Activated T-cell treated with anti-CD3 and anti-CD28 coated beads for 48 hours (primary cell): ENCODE data around the gene PIK3R1.
A peak's percentile ranks its signal among the peaks of the same experiment; 100 is the strongest.

Experiments
- DNase-seq: peaks from one replicate; pipeline ENCODE4 v3.0.0-alpha.2; 2020; ENCODE audit warnings: low read depth

The PIK3R1 gene

GRCh38 chr5:68215208-68215897 lies at the start of gene PIK3R1:
TSS of gene PIK3R1 (plus strand) at chr5:68215756. CDS start at chr5:68226676, 10,920 bp downstream.
- peak; percentile 98 for DNase-seq

- no peak for DNase-seq
Observed at GRCh38 chr5:68167195-68167651, 48.3 kb upstream of the PIK3R1 start.

DNA sequence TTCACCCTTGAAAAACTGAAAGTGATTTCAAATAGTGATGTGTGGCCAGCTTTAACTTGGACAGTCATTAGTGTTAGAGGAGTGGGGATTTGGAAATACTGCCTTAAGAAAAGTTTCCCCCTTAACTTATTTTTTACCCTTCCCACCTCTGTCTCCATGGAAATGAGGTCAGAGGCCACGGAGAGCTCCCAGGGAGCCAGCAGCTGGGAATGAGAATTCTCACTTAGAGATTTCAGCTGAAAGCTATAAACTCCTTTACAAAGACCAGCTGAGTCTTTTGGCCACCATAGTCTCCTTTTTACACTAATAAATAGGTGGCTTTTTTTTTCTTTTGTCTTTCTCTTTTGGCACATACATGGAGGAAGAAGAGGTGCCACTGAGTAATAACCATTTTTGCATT lies 45.7 kb upstream of the PIK3R1 start:
- no peak for DNase-seq

GRCh38 chr5:68170826-68171558 lies 44.6 kb upstream of the PIK3R1 start:
- no peak for DNase-seq

DNA sequence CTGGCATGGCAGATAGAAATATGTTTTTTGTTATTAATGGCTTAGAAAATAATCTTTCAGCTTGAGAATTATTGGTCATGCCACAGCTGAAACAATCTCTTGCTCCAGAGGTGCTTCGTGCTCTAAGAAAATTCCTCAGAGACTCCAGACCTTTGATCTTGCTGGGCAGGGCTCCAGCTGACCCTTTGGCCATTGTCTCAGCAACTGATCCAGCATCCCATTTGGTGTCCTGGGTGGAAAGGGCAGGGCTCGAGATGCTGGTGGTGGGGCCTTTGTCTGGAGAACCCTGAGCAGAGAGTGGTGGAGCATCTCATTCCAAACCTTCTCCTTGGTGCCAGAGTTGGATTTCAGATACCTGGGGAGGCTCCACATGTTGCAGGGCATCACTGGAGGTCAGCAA lies 43.2 kb upstream of the PIK3R1 start:
- no peak for DNase-seq

DNA sequence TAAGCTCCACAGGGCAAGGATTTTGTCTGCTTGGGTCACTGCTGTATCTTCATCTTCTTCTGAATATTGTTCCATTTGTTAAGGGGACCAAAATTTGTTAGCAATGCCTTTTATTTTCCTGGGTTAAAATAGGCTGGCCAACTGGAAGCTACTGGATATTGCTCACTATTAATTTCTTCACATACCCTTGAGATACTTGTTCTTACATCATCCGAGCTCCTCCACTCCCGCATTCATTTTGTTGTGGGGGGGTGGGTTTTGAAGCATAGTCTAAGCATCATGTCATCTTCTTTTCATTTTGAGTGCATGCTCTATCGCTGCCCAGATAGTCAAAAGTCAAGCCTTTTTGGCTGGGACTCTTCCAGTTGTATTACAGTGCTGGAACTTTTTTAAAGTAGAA lies 42.5 kb upstream of the PIK3R1 start:
- DNase-seq: no peak

GRCh38 chr5:68176253-68176652 lies 39.3 kb upstream of the PIK3R1 start:
- no peak for DNase-seq

DNA sequence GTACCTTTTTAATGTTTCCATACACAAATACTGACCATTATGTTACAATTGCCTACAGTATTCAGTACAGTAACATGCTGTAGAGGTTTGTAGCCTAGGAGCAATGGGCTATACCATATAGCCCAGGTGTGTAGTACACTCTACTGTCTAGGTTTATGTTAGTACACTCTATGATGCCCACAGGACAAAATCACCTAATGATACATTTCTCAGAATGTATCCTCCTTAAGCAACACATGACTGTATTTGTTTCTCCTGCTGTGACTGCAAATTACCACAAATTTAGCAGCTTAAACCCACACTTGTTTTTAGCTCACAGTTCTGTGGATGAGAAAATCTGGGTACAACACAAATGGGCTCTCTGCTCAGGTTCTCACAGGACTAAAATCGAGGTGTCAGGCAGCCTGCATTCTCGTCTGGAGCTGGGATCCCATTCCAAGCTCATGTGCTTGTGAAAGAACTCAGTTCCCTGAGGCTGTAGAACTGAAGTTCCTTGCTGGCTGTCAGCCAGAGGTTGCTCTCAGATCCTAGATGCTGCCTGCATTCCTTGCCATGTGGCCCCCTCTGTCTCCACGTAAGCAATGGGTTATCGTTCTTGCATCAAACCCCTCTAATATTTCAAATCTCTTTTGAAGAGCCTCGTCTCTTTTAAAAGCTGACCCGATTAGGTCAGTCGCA lies 38.6 kb upstream of the PIK3R1 start:
- DNase-seq: no peak

DNA sequence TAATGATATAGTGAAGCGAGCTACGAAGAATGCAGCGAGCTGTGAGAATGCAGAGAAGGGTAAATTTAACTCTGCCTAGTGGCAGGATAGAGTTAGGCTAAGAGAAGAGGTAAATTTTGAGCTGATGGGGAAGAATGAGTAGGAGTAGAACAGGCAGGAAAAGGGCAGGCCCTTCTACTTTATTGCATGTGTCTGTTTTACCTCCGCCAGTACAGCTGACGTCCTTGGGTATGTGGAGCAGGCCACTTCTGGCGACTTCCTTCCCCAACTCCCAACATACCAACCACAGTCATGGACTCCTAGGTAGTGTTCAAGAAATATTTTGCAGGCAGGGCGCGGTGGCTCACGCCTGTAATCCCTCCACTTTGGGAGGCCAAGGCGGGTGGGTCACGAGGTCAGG lies 37.9 kb upstream of the PIK3R1 start:
- DNase-seq: no peak

GRCh38 chr5:68178579-68178978 lies 37.0 kb upstream of the PIK3R1 start:
- no peak for DNase-seq

- no peak for DNase-seq
Observed at GRCh38 chr5:68180121-68181038, 35.2 kb upstream of the PIK3R1 start.

GRCh38 chr5:68181039-68181599 lies 34.4 kb upstream of the PIK3R1 start:
- no peak for DNase-seq

DNA sequence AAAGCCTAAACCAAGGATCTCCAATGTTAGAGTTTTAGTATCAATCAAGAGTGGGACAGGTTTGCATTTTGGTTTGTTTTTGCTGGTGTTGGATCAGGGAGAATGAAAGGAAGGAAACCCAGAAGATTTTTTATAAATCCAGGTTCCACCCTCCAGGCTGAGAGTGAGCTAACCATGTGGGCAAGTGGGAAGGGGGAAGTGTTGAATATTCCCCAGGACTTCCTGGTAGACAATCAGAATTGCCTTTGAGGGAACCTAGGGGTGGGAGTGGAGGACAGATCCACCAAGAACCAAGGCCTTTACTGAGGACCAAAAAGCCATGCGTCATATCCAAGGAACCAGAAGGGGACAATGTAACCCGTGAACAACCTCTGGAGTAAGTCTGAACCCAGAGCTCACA lies 33.5 kb upstream of the PIK3R1 start:
- no peak for DNase-seq

GRCh38 chr5:68182534-68182933 lies 33.0 kb upstream of the PIK3R1 start:
- no peak for DNase-seq

- no peak for DNase-seq
Observed at GRCh38 chr5:68187268-68188055, 28.1 kb upstream of the PIK3R1 start.

- no peak for DNase-seq
Observed at GRCh38 chr5:68189171-68189570, 26.4 kb upstream of the PIK3R1 start.

DNA sequence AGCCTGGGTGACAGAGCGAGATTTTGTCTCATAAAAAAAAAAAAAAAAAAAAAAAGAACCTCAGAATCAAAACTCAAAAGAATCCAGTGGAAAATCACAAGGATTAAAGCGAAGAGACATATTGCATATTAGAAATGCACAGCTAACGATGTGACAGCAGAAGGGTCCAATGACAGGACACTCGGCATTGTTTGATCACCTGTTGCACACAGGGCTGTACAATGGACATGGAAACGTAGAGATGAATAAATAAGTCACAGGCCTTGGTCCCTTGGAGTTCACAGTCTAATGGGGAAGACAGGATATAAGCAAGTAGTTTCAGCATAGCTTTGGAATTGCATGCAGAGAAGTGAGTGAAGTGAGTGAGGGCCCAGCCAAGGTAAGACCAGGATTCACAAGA lies 25.9 kb upstream of the PIK3R1 start:
- no peak for DNase-seq

DNA sequence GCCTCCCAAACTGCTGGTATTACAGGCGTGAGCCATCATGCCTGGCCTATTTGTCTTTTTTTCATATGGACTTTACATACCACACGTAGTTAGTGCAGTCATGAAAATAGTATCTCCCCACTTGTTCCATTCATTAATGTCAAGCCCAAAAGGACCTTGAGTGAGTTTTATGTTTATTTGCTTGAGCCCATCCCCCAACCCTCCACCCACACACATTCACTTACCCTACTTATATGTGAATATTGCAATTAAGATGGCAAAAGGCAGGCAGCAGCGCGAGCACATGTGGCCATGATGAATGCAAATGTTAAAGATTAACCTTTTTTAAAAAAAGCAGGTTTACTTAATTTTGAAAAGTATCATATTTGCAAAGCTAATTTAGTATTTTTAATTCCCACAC lies 24.9 kb upstream of the PIK3R1 start:
- DNase-seq: no peak

- no peak for DNase-seq
Observed at GRCh38 chr5:68191083-68191791, 24.3 kb upstream of the PIK3R1 start.

- no peak for DNase-seq
Observed at GRCh38 chr5:68192679-68193060, 22.9 kb upstream of the PIK3R1 start.
